K562 treated with DMSO at 1 percent for 48 hours (cell line): ENCODE measurements around the gene USP47. TPM values are rescaled to one million over a fixed set of nuclear protein-coding genes. Genes with fewer than 3 reads are reported as not detected.

Source experiments
- total RNA-seq: library from RNA; unstranded; fragments of 300-600 nt; gene quantifications from 2 replicates; pipeline ENCODE4 v1.2.3, GENCODE V29; 2022; ENCODE audit warnings: low replicate concordance; ENCODE audit errors: extremely low read depth

USP47 gene
- total RNA-seq, result not detected in 2 replicates

GRCh38 chr11:11841723-11842420, at the start of gene USP47:
TSS of gene USP47 (plus strand) at chr11:11841972. CDS start at chr11:11842186, 214 bp downstream.

DNA sequence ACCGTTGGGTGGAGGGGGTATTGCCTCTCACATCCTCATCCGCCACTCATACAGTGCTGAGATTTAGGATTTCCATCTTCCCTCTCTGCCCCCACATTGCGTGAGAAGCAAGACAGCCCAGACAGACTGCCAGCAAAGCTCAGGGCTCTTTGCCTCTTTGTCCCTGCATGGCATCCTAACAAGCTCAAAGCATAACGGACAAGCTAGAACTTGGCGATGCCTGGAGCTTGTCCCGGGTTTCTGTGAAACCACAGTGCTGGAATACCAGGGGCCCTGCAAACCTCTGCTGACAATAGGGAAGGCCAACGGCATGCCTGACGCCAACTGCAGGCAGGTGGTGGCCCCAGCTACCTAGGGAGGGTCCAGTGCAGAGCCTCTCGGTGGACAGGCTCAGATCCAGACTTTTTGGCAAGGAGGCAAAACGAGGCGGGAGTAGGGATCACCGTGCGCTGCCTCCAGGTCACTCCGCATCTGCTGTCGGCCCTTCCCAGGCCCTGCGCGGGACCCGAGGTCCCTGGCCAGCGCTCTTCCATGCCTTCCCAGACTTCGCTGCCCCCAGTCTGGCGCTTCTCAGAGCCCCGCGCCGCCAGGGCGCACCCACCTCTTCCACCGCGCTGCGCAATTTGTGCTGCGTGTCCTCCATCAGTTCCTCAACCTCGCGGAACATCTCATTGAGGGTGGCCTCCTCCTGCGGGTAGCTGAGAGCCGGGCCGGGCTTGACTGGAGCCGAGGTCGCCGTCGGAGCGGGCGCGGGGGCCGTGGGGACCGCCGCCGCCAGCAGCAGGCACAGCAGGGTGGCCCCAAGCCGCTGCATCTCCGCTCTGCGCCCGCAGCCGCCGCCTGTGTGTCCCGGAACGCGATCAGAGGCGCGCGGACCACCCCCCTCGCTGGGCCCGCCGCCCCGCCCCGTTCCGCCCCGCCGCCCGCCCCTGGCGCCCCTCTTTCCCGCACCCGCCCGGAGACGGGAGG, 166.3 kb downstream of the USP47 start, which contains the start of gene DKK3:
TSS of gene DKK3 (minus strand) at position 858 of the 969 bp plus-strand sequence. CDS start at position 814, 44 bp downstream.

Other genes with a start within 250 kb of the USP47 start
- not detected in 2 replicates for gene GALNT18, start 220.0 kb upstream of the USP47 start, total RNA-seq
- not detected in 2 replicates for gene DKK3, start 166.7 kb downstream of the USP47 start, total RNA-seq